HepG2 (cell line): ENCODE results near the gene ZNF615. TPM values are rescaled to one million over a fixed set of nuclear protein-coding genes. Genes with fewer than 3 reads are reported as not detected.

Experiments
- AGO1 ChIP-seq: fragments of 200-400 bp; formaldehyde crosslinking; IDR thresholded peaks from 2 replicates; pipeline ENCODE4 v1.6.1; 2017; ENCODE audit warnings: mild to moderate bottlenecking, low read depth, low read length, moderate library complexity; ENCODE audit not compliant: poor library complexity, severe bottlenecking
- ARID5B ChIP-seq: IDR thresholded peaks from 2 replicates; pipeline ENCODE4 v1.4.0; 2020; ENCODE audit warnings: mild to moderate bottlenecking, missing genetic modification reagents
- ATF1 ChIP-seq: IDR thresholded peaks from 2 replicates; pipeline ENCODE4 v1.6.1; 2016; ENCODE audit warnings: mild to moderate bottlenecking, control low read depth
- CENPT ChIP-seq: sonication (generic); formaldehyde crosslinking; IDR thresholded peaks from 2 replicates; pipeline ENCODE4 v1.8.0; 2022; ENCODE audit warnings: low read depth, mild to moderate bottlenecking, moderate library complexity, missing genetic modification reagents
- EHMT2 ChIP-seq: fragments of 200-600 bp; sonication (generic); IDR thresholded peaks from 2 replicates; pipeline ENCODE4 v1.7.0; 2017; ENCODE audit warnings: antibody characterized with exemption, low read depth, low read length, borderline replicate concordance
- KAT7 ChIP-seq: IDR thresholded peaks from 2 replicates; pipeline ENCODE4 v1.6.1; 2018; ENCODE audit warnings: borderline replicate concordance, missing compliant biosample characterization
- MEF2D ChIP-seq: sonication (generic); formaldehyde crosslinking; IDR thresholded peaks from 2 replicates; pipeline ENCODE4 v1.5.1; 2020; ENCODE audit warnings: mild to moderate bottlenecking, missing genetic modification reagents
- NONO ChIP-seq, 2 experiments: fragments of 450-650 bp in 1 of 2; sonication (generic) in 1 of 2; formaldehyde crosslinking in 1 of 2; IDR thresholded peaks in 1 of 2; conservative IDR thresholded peaks in 1 of 2; 2 replicates each; pipeline versions ENCODE4 v1.6.1 to v1.8.0; 2017 to 2022; ENCODE audit warnings: mild to moderate bottlenecking in 1 of 2, missing genetic modification reagents in 1 of 2, moderate library complexity in 1 of 2
- PHF5A ChIP-seq: IDR thresholded peaks from one replicate; pipeline ENCODE4 v1.6.1; 2018; ENCODE audit warnings: low read depth, missing genetic modification reagents; ENCODE audit not compliant: unreplicated experiment
- RARA ChIP-seq: IDR thresholded peaks from 2 replicates; pipeline ENCODE4 v1.6.1; 2016; ENCODE audit warnings: missing genetic modification reagents, missing compliant biosample characterization
- REPIN1 ChIP-seq: sonication (generic); formaldehyde crosslinking; IDR thresholded peaks from 2 replicates; pipeline ENCODE4 v1.8.0; 2022; ENCODE audit warnings: missing genetic modification reagents, low read depth, mild to moderate bottlenecking, borderline replicate concordance
- ZNF260 ChIP-seq: sonication (generic); formaldehyde crosslinking; IDR thresholded peaks from 2 replicates; pipeline ENCODE4 v1.4.0; 2020; ENCODE audit warnings: missing genetic modification reagents, low read depth, mild to moderate bottlenecking, borderline replicate concordance
- ZNF501 ChIP-seq: sonication (generic); formaldehyde crosslinking; IDR thresholded peaks from 2 replicates; pipeline ENCODE4 v1.5.1; 2020; ENCODE audit warnings: mild to moderate bottlenecking, moderate library complexity, missing genetic modification reagents
- ZNF639 ChIP-seq: conservative IDR thresholded peaks from 2 replicates; pipeline ENCODE4 v1.6.1; 2018; ENCODE audit warnings: missing genetic modification reagents
- polyA plus RNA-seq, 8 experiments: library from polyadenylated mRNA; depleted of rRNA in 3 of 8; stranded (reverse) in 7 of 8; unstranded in 1 of 8; fragments of >200 nt; fragmentation: Illumina TruSeq in 4 of 8; extraction: Trizol in 4 of 8; gene quantifications; 2 replicates each; pipeline versions ENCODE4 v1.2.1 to v1.2.3, GENCODE V29; 2011 to 2016; ENCODE audit warnings: low read depth in 4 of 8, missing spikeins in 1 of 8, mixed read lengths in 1 of 8; ENCODE audit not compliant: insufficient read depth in 1 of 8
- total RNA-seq, 5 experiments: library from RNA; depleted of rRNA; stranded (reverse); fragments of >200 nt; fragmentation: Illumina TruSeq; extraction: Trizol; gene quantifications; 2 replicates each; pipeline ENCODE4 v1.2.3, GENCODE V29; 2016; ENCODE audit warnings: low read depth in 1 of 5

ZNF615 gene
- total and polyA plus RNA-seq, 2 of the 13 experiments (the other 11 are each of a cell fraction or from before 2014, with no cell fraction given): 5.2 to 7.8 TPM

DNA sequence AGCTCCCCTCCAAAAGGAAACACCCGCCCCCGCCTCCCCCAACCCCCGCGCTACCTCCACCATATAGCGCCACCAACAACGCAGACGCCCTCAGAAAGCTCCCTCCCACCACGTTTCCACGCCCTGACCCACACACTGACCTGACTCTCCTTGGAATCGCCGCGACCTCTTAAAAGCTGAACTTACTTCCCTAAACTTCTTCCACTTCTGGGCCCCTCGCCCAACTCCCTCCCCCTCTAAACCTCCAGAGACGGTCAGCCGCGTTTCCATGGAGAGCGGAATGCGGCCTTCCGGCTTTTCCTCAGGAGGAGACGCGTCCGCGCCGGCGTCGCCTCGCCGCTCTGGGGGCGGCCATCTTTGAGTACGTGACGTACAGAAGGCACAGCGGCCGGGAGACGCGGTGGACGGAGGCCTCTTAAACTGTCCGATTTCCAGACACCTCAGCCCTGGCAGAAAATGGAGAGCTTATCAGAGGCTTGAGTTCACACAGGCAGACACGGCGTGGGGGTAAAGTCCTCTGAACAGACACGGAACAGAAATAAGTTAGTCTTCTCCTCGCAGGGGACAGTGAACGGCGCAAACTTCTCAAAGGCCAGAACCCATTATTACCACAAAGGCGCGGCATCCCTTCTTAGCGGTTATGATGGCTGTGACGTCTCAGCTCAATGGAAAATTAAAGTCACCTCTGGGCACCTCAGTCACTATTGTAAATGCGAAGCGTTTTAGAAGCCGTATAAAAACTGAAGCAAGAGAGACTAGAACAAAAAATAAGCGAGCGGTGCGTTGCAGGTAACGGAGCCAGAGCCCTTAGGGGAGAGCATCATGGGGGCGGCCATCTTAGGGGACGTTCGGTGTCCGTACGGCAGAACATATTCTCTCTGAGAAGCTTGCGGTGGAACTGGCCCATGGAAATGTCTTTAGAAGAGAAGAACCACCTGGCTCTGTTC lies 40.8 kb upstream of the ZNF615 start, which contains the start of gene ZNF432 (continued):
- no peak for TF ChIP-seq AGO1
- no peak for TF ChIP-seq NONO (IDR thresholded peaks at IDR 0.05)
- TF ChIP-seq NONO (CRISPR knock-in tag; conservative IDR thresholded peaks at IDR 0.05): peak; percentile 47; the same call in 1 of the 2 replicates
- TF ChIP-seq ZNF639: peak; percentile 38; the same call in 1 of the 2 replicates
- TF ChIP-seq ZNF501 (CRISPR knock-in tag): peak; percentile 54; the same call in 1 of the 2 replicates
- no peak; the same call in none of the 2 replicates for TF ChIP-seq RARA
- no peak; the same call in 1 of the 2 replicates for TF ChIP-seq ARID5B (CRISPR knock-in tag)
- peak; percentile 58; the same call in 1 of the 2 replicates for TF ChIP-seq ATF1 (CRISPR knock-in tag)
- TF ChIP-seq EHMT2: no peak
- TF ChIP-seq KAT7 (CRISPR knock-in tag): no peak; the same call in 1 of the 2 replicates
- TF ChIP-seq MEF2D (CRISPR knock-in tag): no peak; the same call in 1 of the 2 replicates
- TF ChIP-seq CENPT (CRISPR knock-in tag): no peak
- no peak for TF ChIP-seq ZNF260 (CRISPR knock-in tag)
- no peak for TF ChIP-seq PHF5A (CRISPR knock-in tag)
- peak; percentile 50; the same call in 1 of the 2 replicates for TF ChIP-seq REPIN1 (CRISPR knock-in tag)
